ENCODE measurements around the gene MEG3. TPM values are rescaled to one million over a fixed set of nuclear protein-coding genes. Genes with fewer than 3 reads are reported as not detected.

MEG3 gene
- total RNA-seq, 2 donors from 2014 or later: 5.3 to 15.3 TPM

DNA sequence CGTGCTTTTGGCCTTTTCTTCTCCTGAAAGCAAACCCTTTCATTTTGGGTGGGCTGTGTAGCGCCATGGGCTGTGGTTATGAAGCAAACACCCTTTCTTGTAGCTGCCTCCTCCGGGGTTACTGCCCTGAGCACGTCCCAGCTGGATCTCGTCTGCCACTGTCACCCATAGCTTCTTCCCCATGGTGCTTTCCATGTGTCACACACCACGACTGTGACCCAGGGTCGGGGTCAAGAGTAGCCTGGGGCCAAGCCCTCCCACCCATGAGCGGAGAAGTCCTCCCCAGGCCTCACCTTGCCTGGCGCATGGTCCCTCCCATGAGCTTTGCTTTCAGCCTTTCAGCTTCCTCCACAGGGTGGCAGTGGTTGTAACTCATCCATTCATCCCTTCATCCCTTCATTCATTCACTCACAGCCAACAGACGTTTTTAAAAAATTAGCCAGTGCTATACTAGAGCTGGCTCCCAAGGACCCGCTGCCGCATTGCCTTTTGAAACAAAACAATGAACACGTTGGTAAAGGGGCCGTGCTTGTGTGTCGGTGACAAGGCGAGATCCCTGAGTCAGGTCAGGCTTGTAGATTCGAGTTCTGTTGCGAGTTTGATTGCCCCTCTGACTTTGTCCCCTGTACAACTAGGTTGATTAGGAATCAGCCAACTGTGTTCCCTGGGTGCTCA is 29.5 kb downstream of the MEG3 start:
- Histone ChIP-seq H3K4me1 (ENCODE audit: control insufficient read depth, insufficient read depth, low read length) (no peaks in the 10 kb centered on the region), H3K27ac (ENCODE audit: low read depth, low read length) (no peak overlapping the region), H3K27me3 (ENCODE audit: control insufficient read depth, insufficient read depth, low read length, poor library complexity, severe bottlenecking) (no peaks in the 10 kb centered on the region), H3K4me3 (ENCODE audit: low read length) (no peak overlapping the region), H3K9ac (ENCODE audit: extremely low read depth, low read length, poor library complexity, severe bottlenecking) (no peak overlapping the region), H3K9me3 (ENCODE audit: control insufficient read depth, low read length) (no peaks in the 10 kb centered on the region), H3K36me3 (ENCODE audit: control insufficient read depth, insufficient read depth, low read length) (no peaks in the 10 kb centered on the region)
- H3K36me3 Mint-ChIP-seq (ENCODE audit: low read depth): no peaks in the 10 kb centered on the region
- DNase-seq: no peak
- WGBS, 2 experiments (ENCODE audit: insufficient coverage in 1 of 2, insufficient read length in 1 of 2): 91 to 92% methylated on average over 15 to 18 of the region's 18 CpGs
- H3K4me1 Mint-ChIP-seq: peaks cover 12% of the 10 kb centered on the region
- H3K27ac Mint-ChIP-seq: no peak overlapping the region
- H3K9me3 Mint-ChIP-seq: no peaks in the 10 kb centered on the region
- TF ChIP-seq, protein P1, sequence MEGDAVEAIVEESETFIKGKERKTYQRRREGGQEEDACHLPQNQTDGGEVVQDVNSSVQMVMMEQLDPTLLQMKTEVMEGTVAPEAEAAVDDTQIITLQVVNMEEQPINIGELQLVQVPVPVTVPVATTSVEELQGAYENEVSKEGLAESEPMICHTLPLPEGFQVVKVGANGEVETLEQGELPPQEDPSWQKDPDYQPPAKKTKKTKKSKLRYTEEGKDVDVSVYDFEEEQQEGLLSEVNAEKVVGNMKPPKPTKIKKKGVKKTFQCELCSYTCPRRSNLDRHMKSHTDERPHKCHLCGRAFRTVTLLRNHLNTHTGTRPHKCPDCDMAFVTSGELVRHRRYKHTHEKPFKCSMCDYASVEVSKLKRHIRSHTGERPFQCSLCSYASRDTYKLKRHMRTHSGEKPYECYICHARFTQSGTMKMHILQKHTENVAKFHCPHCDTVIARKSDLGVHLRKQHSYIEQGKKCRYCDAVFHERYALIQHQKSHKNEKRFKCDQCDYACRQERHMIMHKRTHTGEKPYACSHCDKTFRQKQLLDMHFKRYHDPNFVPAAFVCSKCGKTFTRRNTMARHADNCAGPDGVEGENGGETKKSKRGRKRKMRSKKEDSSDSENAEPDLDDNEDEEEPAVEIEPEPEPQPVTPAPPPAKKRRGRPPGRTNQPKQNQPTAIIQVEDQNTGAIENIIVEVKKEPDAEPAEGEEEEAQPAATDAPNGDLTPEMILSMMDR (conservative IDR thresholded peaks at IDR 0.05): peak; percentile 53
- no peaks in the 10 kb centered on the region for H3K27me3 Mint-ChIP-seq (ENCODE audit: insufficient read depth)
- no peak overlapping the region for H3K4me3 Mint-ChIP-seq

- Histone ChIP-seq H3K9me3 (ENCODE audit: control insufficient read depth, low read length) (no peaks in the 10 kb centered on the region), H3K4me3 (ENCODE audit: low read length) (no peak overlapping the region), H3K4me1 (ENCODE audit: control insufficient read depth, insufficient read depth, low read length) (no peaks in the 10 kb centered on the region), H3K9ac (ENCODE audit: extremely low read depth, low read length, poor library complexity, severe bottlenecking) (no peak overlapping the region), H3K27ac (ENCODE audit: low read depth, low read length) (no peak overlapping the region), H3K27me3 (ENCODE audit: control insufficient read depth, insufficient read depth, low read length, poor library complexity, severe bottlenecking) (no peaks in the 10 kb centered on the region), H3K36me3 (ENCODE audit: control insufficient read depth, insufficient read depth, low read length) (no peaks in the 10 kb centered on the region)
- TF ChIP-seq, protein P1 (conservative IDR thresholded peaks at IDR 0.05): no peak
- WGBS, 2 experiments (ENCODE audit: insufficient coverage in 1 of 2, insufficient read length in 1 of 2): 91 to 92% methylated on average over 14 to 20 of the region's 20 CpGs
- H3K4me1 Mint-ChIP-seq: peaks cover 12% of the 10 kb centered on the region
- H3K9me3 Mint-ChIP-seq: no peaks in the 10 kb centered on the region
- no peaks in the 10 kb centered on the region for H3K27me3 Mint-ChIP-seq (ENCODE audit: insufficient read depth)
- DNase-seq: no peak
- H3K36me3 Mint-ChIP-seq (ENCODE audit: low read depth): no peaks in the 10 kb centered on the region
- H3K27ac Mint-ChIP-seq: no peak overlapping the region
- H3K4me3 Mint-ChIP-seq: no peak overlapping the region
These were observed 30.4 kb downstream of the MEG3 start for GRCh38 chr14:100856056-100856950.

- H3K4me3 Mint-ChIP-seq: no peak overlapping the region
- peaks cover 3% of the 10 kb centered on the region for H3K27me3 Mint-ChIP-seq (ENCODE audit: insufficient read depth)
- H3K9me3 ChIP-seq (ENCODE audit: control insufficient read depth, low read length): no peaks in the 10 kb centered on the region
- H3K36me3 Mint-ChIP-seq (ENCODE audit: low read depth): no peaks in the 10 kb centered on the region
- peaks cover 12% of the 10 kb centered on the region for H3K4me1 Mint-ChIP-seq
- no peak overlapping the region for H3K27ac ChIP-seq (ENCODE audit: low read depth, low read length)
- peaks cover 6% of the 10 kb centered on the region for H3K27me3 ChIP-seq (ENCODE audit: control insufficient read depth, insufficient read depth, low read length, poor library complexity, severe bottlenecking)
- H3K27ac Mint-ChIP-seq: no peak overlapping the region
- no peak for DNase-seq
- no peaks in the 10 kb centered on the region for H3K4me1 ChIP-seq (ENCODE audit: control insufficient read depth, insufficient read depth, low read length)
- TF ChIP-seq, protein P1 (conservative IDR thresholded peaks at IDR 0.05): no peak
- no peaks in the 10 kb centered on the region for H3K36me3 ChIP-seq (ENCODE audit: control insufficient read depth, insufficient read depth, low read length)
- no peak overlapping the region for H3K4me3 ChIP-seq (ENCODE audit: low read length)
- no peaks in the 10 kb centered on the region for H3K9me3 Mint-ChIP-seq
- no peak overlapping the region for H3K9ac ChIP-seq (ENCODE audit: extremely low read depth, low read length, poor library complexity, severe bottlenecking)
- WGBS, 2 experiments (ENCODE audit: insufficient coverage in 1 of 2, insufficient read length in 1 of 2): 85 to 89% methylated on average over 8 to 14 of the region's 14 CpGs
These were observed 31.5 kb downstream of the MEG3 start for GRCh38 chr14:100857233-100857922.
